Testis (tissue), 3 donors: ENCODE measurements around the gene ZNRF2. TPM values are rescaled to one million over a fixed set of nuclear protein-coding genes. Genes with fewer than 3 reads are reported as not detected.

Source experiments
- DNase-seq: peaks from one replicate; pipeline ENCODE4 v3.0.0-alpha.2; 2019
- H3K27ac ChIP-seq, 2 donors: fragments of 200-600 bp; sonication (generic); one replicate each; pipeline ENCODE4 v1.5.1; 2019
- H3K27me3 ChIP-seq: fragments of 200-600 bp; sonication (generic); one replicate; pipeline ENCODE4 v1.5.1; 2019
- H3K36me3 ChIP-seq: fragments of 200-600 bp; sonication (generic); one replicate; pipeline ENCODE4 v1.5.1; 2017; ENCODE audit warnings: low read depth; ENCODE audit errors: missing control alignments
- H3K4me1 ChIP-seq: fragments of 200-600 bp; sonication (generic); one replicate; pipeline ENCODE4 v1.5.1; 2019
- H3K4me3 ChIP-seq, 2 donors: fragments of 200-600 bp; sonication (generic); one replicate each; pipeline ENCODE4 v1.5.1; 2017 to 2019
- H3K9me3 ChIP-seq: fragments of 200-600 bp; sonication (generic); one replicate; pipeline ENCODE4 v1.5.1; 2017
- CTCF ChIP-seq, 3 experiments: fragments of 450-650 bp in 2 of 3; fragments of 200-600 bp in 1 of 3; sonication (generic) in 1 of 3; IDR thresholded peaks; one replicate each; pipeline ENCODE4 v1.5.1; 2016 to 2019; ENCODE audit warnings: antibody characterized with exemption in 3 of 3, mild to moderate bottlenecking in 2 of 3, moderate library complexity in 1 of 3
- POLR2A ChIP-seq: fragments of 450-650 bp; IDR thresholded peaks from one replicate; pipeline ENCODE4 v1.6.1; 2017; ENCODE audit warnings: antibody characterized with exemption, mild to moderate bottlenecking, moderate library complexity
- WGBS, 2 donors: methylation state at CpG; one replicate each; pipeline ENCODE4 v1.1.5; 2018; 5-methylcytosine and 5-hydroxymethylcytosine counted together
- intact Hi-C: fragments of 100-400 bp; cut with DNase I; formaldehyde crosslinking; loops from one replicate; pipeline ENCODE4 v1.15.1; 2023; ENCODE audit warnings: low total_unique reads
- polyA plus RNA-seq: library from polyadenylated mRNA; stranded (reverse); fragments of 350-450 nt; fragmentation: Illumina TruSeq; extraction: RNeasy Lipid Tissue Mini Kit (QIAGEN cat#74804); gene quantifications from one replicate; pipeline ENCODE4 v1.2.3, GENCODE V29; 2014; ENCODE audit warnings: low read depth, low replicate concordance; ENCODE audit not compliant: insufficient read depth
- total RNA-seq, 2 donors: library from RNA; depleted of rRNA; stranded (reverse); fragments of >200 nt; gene quantifications; one replicate each; pipeline ENCODE4 v1.2.3, GENCODE V29; 2016

The ZNRF2 gene
- total and polyA plus RNA-seq, 3 donors from 2014 or later, result 38.4 to 65.0 (median 53.0) TPM

DNA sequence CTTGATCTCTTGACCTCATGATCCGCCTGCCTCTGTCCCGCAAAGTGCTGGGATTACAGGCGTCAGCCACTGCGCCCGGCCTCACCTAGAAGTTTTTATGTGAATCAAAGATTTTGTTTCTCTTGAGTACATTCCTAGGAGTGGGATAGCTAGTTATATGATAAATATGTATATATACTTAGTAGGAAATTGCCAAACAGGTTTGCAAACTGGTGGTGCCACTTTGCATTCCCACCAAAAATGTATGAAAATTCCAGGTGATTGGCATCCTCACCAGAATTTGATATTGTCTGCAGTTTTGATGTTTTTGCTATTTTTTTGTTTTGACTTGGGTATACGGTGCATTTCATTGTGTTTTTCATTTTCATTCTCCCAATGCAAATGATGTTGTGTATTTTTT lies 107.4 kb downstream of the ZNRF2 start:
- intact Hi-C loops, result no loop called here
- Histone ChIP-seq H3K9me3 (no peaks in the 10 kb centered on the region), H3K27ac (no peak overlapping the region), H3K4me3 (no peak overlapping the region), H3K27me3 (no peaks in the 10 kb centered on the region), H3K4me1 (no peaks in the 10 kb centered on the region), H3K36me3 (no peaks in the 10 kb centered on the region)
- TF ChIP-seq POLR2A (no peak), CTCF (IDR thresholded peaks at IDR 0.05) (no peak)
- DNase-seq, result no peak
- WGBS, 2 donors, result 95 to 96% methylated on average over 6 of the region's 6 CpGs

DNA sequence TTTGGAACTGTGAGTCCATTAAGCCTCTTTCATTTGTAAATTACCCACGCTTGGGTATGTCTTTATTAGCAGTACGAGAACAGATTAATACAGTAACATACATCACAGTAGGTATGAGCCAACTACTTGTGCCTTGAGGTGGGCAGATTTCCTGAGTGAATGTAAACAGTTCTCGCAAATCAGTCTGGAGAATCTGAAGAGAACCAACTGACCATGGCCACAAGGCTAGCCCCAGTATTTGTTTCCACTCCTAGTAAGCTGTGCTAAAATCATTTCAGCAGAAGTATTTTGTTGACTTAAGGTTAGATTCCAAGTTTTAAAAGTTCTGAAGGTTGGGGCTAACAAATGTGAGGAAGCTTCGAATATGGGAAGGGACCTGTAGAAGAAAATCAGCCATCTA lies 111.3 kb downstream of the ZNRF2 start:
- Histone ChIP-seq H3K36me3 (no peaks in the 10 kb centered on the region), H3K27me3 (no peaks in the 10 kb centered on the region), H3K4me3 (no peak overlapping the region), H3K27ac (no peak overlapping the region), H3K9me3 (no peaks in the 10 kb centered on the region), H3K4me1 (no peaks in the 10 kb centered on the region)
- DNase-seq, result no peak
- 86 to 97% methylated on average over 4 of the region's 4 CpGs for WGBS, 2 donors
- TF ChIP-seq CTCF (IDR thresholded peaks at IDR 0.05) (no peak), POLR2A (no peak)
- intact Hi-C loops, result no loop called here

- no peak for DNase-seq
- 81 to 84% methylated on average over 7 of the region's 7 CpGs for WGBS, 2 donors
- Histone ChIP-seq H3K27ac (no peak overlapping the region), H3K9me3 (no peaks in the 10 kb centered on the region), H3K4me3 (no peak overlapping the region), H3K36me3 (no peaks in the 10 kb centered on the region), H3K27me3 (no peaks in the 10 kb centered on the region), H3K4me1 (no peaks in the 10 kb centered on the region)
- no peak for TF ChIP-seq CTCF (IDR thresholded peaks at IDR 0.05)
- TF ChIP-seq POLR2A, result no peak
- intact Hi-C loops, result no loop called here
These were observed 112.0 kb downstream of the ZNRF2 start for GRCh38 chr7:30396389-30396788.

- Histone ChIP-seq H3K27ac (no peak overlapping the region), H3K36me3 (no peaks in the 10 kb centered on the region), H3K4me3 (no peak overlapping the region), H3K4me1 (no peaks in the 10 kb centered on the region), H3K27me3 (no peaks in the 10 kb centered on the region), H3K9me3 (no peaks in the 10 kb centered on the region)
- no peak for DNase-seq
- TF ChIP-seq CTCF (IDR thresholded peaks at IDR 0.05) (no peak), POLR2A (no peak)
- WGBS, 2 donors, result 92 to 94% methylated on average over 3 of the region's 3 CpGs
- intact Hi-C loops, result no loop called here
These were observed 119.1 kb downstream of the ZNRF2 start for GRCh38 chr7:30403477-30403876.

DNA sequence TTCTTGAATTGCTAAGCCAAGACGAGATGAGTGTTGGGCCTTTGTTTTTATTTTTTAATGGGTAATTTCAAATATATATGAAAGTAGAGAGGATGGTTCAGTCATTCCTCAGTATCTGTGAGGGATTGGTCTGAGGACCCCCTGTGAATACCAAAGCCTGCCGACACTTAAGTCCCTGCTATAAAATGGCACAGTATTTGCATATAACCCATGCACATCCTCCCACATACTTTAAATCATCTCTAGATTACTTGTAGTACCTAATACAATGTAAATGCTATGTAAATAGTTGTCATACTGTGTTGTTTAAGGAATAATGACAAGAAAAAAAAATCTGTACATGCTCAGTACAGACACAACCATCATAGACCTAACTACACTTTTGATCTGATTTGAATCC lies 120.8 kb downstream of the ZNRF2 start:
- no peak overlapping the region for H3K4me3 ChIP-seq
- TF ChIP-seq CTCF (IDR thresholded peaks at IDR 0.05), result no peak
- TF ChIP-seq POLR2A, result no peak
- WGBS, 2 donors, result 99 to 100% methylated on average over 2 of the region's 2 CpGs
- H3K9me3 ChIP-seq, result no peaks in the 10 kb centered on the region
- no peaks in the 10 kb centered on the region for H3K36me3 ChIP-seq
- no peak for DNase-seq
- H3K4me1 ChIP-seq, result no peaks in the 10 kb centered on the region
- H3K27ac ChIP-seq, result no peak overlapping the region
- H3K27me3 ChIP-seq, result no peaks in the 10 kb centered on the region
- intact Hi-C loops, result no loop called here
